ENCODE data around the gene LATS1.
"Not testable (repeated sequence)": the region's sequence is repeated elsewhere in the genome, so short reads cannot be mapped to it uniquely, and the experiment has no call there.

The LATS1 gene

DNA sequence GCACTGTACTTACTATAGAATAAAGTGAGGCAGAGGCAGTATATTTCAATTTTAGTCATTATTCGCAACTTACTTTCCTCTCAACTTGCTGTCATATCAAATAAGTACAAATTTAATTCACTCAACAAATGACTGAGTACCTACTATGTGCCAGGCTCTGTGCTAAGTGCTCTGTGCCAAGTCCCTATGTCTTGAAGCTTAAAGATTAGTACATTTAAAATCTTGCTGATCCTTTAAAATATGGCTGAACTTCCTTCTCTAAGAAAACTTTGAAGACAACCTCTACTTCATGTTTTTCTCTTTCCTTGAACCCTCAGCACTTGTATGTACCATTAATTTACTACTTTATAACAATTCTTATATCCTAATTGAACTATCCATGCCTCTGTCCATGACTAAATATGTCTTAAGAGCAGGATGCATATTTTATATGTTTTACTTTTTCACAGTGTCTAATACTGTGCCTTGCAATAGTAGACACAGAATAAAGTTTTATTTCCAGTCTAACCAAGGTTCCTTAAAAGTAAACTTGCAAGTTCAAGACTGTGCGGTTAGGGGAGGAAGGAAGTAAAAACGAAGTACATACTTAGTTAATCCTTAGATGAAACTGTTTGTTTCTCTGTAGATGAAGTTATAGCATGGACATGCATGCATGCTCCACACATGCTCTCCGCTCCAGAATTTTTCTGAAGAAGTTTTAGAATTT is 10.0 kb upstream of the LATS1 start:
- FAIRE-seq = no peak

DNA sequence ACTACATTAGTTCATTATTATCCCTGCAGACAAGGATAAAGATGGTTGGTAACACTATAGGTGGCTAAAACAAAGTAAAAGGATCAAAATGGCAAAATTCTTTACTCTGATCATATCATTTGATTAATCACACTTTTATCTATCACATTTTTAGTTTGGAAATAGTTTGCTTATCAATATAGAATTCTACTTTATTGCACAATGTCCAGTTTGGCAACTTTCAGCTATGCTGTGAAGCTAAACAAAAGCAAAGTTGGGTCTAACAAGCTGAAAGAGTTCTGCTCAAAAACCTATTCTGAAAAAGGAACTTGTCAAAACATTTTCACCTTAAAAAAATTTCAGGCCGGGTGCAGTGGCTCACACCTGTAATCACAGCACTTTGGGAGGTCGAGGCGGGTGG is 7.9 kb upstream of the LATS1 start:
- FAIRE-seq = no peak

DNA sequence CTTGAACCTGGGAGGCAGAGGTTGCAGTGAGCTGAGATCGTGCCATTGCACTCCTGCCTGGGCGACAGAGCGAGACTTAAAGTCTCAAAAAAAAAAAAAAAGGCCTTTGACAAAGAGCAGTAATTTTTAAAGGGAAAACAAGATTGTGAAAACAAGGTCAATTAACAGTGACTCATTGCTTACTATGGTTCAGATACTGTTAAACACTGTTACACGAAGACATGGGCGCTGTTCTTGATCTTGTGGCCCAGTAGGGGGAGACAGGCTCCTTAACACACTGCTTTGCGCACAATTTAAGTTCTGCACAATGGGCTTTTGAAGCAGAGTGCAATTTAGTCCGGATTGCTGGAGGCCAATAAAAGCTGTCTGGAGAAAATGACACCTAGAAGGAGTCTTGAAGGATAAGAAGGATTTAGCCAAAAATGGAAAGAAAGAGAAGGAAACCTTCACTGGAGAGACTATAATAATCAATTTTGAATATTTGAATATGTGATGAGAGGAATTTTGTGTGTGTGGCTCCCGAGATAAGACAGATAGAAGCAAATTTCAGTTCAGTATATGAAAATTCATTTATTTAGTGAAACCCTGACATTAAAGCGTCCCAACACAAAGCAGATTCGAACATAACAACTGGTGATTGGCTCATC is 6.0 kb upstream of the LATS1 start:
- FAIRE-seq = no peak

DNA sequence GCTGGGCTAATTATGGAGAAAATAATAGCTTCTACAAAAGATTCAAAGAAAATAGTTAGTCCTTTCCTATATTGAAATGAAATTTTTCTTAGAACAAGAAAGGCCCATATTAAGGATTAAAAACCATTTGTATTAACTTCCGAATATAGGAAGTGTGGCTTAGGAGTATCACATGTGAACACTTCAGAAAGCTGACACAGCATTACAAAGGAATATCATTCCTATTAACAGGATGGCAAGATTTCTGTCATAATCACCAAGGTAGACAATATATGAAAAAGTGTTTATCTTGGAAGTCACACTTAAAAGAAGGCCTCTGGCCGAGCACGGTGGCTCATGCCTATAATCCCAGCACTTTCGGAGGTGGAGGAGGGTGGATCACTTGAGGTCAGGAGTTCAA is 5.4 kb upstream of the LATS1 start:
- FAIRE-seq = no peak

DNA sequence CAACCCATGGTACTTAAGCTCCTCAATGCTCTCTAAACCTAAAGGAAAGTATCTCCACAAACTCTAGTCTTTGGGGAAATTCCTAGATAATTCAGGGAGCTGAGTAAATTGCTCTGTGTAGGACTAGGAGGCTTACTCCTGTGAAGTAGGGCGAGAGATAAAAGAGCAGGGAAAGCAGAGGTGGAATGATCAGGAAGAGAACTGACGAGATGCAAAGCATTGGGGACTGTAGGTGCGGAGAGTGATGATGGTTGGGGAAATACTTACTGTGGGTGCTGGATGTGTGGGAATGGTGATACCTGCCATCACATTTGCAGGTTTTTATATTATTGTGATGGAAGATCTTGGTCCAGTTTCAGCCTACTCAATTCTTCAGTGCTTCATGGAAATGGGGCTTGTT is 1.6 kb upstream of the LATS1 start:
- no peak for FAIRE-seq

DNA sequence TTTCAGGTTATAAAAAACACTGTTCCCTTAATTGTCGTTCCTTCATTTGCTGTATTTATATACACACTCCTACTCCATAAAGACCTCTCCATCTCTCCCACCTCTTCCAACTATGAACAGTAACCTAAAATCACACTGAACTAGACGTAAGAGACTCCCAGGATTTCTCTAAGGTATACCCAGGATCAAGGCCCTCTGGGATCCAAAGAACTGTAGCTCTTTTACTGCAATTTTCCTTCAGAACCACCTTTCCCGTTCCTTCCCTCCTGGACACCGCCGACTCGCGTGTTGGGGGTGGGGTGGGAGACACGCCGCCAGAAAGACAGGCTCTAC is 680 bp downstream of the LATS1 start:
- FAIRE-seq = no peak

DNA sequence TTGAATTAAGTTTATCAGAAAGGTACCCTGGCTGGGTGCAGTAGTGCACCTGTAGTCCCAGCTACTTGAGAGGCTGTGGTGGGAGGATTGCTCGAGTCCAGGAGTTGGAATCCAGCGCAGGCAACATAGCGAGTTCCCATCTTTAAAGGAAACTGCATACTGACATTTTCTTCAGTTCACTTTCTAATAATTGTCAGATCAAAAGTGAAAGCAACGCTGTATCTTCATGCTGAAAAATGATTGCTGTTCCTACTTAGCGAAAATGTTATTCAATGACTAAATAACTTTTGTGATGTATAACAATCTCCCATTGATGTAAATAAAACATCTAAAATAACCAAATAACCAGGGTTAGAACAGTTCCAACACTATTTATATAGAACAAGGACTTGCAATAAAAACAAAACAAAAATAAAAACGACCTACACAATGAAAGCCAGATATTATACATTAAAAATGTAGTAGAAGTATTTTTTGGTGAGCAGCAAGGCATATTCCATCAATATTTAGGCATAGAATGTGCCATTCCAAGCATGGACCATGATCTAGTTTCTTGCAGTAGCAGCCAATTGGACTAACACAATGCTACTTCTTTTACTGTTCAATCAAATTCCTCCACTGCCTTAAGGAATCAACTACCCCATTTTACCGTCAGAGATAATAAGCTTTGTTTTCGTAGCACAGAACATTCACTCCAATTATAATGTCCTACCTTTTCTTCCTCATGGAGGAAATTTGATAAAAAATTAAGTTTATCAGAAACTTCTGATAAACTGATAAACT is 1.5 kb downstream of the LATS1 start:
- no peak for FAIRE-seq

DNA sequence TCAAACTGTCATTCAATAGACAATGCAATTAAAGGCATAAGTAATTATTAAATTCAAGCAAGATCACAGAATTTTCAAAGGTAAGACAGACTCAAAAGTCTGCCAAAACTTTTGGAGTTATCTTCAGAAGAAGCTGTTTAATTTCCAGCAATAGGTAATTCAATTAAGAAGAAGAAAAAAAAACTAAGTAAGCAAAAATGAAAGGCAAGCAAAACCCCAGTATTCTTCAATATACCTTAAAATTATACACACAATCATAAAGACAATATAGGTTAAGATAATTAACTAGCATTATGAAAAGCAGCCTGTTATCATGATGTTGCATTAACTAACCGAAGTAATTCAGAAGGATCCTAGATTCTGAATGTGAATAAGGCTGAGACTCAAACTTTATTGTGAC is 3.5 kb downstream of the LATS1 start:
- no peak for FAIRE-seq

DNA sequence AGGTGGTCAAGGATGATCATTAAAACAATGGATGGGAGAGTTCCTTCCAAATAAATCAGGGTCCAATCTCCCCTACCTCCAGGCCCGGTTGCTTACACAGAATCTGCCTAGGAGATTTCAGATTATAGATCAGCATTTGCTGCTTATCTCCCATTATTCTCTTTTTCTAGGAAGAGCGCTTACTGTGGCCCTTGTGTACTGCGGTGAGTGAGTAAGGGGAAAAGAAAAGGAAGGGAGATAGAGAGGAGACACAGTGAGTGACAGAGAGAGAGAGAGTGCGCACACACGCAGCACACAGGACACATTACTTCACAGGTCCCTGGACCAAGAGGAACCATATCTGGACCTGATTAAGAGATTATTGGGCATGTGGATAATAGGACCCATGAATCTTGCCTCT is 6.2 kb downstream of the LATS1 start:
- FAIRE-seq = no peak

DNA sequence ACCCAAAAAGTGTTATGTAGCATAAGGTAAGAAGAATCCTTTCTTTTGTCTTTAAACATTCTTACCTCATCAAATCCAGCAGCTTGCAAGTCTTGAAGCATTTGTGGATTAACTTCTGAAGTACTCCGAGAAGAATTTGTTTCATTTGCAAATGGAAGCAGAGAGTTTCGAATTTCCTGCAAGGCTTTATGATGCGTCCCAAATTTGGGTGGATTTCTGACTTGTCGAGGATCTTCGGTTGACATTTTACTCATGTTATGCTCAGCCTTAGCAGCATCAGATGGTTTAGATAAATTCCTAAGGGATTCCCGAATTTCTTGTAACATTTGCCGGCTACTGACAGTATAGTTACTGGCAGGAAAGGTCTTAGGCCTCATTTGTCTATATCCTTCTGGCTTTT is 16.2 kb downstream of the LATS1 start:
- no peak for FAIRE-seq

DNA sequence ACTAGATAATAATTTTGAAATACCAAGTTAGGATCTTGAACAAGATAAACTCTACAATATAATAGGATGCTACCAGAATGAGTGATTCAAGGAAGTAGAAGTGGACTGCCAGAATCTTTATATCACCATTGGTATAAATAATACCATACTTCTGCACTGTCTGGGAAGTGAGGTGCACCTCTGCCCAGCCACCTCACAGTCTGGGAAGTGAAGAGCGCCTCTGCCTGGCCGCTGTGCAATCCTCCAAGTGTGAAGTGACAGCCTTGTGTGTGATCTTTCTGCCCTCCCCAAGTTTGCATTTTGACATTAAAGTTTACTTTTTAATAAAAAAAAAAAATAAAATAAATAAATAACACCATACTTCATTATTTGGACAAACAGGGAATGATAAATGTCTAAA is 18.8 kb downstream of the LATS1 start:
- no peak for FAIRE-seq

DNA sequence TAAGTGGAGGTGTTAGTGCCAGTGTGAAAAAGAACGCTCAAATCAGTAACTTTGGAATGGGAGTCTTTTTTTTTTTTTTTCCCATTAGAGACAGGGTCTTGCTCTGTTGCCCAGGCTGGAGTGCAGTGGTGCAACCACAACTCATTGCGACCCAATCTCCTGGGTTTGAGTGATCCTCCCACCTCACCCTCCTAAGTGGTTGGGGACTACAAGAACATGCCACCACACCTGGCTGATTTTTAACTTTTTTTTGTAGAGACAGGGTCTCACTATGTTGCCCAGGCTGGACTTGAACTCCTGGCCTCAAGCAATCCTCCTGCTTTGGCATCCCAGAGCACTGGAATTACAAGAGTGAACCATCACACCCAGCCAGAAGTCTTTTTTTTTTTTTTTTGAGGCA is 19.7 kb downstream of the LATS1 start:
- FAIRE-seq = no peak

DNA sequence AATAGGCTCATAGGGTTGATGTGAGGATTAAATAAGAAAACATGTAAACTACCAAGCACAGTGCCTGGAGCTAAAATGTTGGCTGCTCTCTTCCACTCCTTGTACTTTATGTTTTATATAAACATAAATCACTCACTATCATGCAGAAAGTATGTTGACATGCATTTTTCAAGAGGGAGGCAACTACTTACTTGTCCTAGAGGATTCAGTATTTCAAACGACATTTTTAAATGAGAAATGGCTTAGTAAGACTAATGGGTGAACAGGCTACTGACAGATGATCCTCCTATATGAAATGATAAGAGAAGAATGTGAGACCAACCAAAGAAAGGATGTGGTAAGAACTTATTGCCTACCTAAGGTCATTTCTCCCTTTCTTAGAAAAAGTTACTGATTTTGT is 21.0 kb downstream of the LATS1 start:
- no peak for FAIRE-seq

DNA sequence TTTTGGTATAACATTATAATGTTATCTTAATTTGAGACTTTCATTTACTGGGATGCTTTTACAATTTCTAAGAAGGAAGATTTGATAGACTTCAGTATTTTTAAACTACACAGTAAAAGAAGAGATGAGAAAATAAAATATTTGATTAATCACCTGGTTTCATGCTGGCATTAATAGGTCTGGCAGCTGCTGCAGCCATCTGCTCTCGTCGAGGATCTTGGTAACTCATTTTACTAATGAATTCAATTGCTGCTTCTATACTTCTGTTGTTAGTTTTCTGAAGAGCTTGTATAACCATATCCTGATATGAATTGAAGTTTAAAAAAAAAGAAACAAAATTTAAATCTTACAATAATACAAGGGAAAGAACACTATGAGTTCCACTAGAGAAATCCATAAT is 23.0 kb downstream of the LATS1 start:
- no peak for FAIRE-seq

DNA sequence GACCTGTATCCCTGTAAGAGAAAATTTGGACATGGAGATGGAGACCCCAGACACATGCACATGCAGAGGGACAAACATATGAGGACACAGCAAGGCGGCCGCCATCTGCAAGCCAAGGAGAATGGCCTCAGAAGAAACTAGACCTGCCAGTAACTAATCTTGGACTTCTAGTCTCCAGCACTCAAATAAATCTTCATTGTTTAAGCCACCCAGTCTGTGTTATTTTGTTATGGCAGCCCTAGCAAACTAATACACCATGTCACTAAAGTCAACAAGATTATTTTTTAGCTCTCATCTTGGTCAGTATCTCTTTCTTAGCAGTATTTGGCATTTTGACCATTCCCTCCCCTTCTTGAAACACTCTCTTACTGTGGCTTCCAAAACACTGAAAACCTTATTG is 26.7 kb downstream of the LATS1 start:
- no peak for FAIRE-seq

DNA sequence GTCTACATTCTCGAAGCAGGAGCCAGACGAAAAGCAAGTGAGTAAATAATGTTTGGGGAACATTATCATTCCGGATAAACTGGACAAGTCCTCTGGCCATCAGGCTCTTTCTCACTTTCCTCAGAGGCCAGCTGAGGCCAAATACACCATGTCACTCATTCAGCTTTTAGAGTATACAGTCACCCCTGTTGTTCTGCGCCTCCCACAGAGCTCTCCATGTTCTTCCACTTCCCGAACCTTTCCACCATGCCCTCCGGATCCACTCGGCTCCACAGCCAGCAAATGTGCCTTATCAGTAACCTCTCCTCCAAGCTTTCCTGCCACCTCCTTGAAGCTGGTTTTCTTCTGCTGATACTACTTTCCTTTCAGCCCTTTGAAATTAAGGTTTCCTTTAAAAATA is 31.7 kb downstream of the LATS1 start:
- no peak for FAIRE-seq

DNA sequence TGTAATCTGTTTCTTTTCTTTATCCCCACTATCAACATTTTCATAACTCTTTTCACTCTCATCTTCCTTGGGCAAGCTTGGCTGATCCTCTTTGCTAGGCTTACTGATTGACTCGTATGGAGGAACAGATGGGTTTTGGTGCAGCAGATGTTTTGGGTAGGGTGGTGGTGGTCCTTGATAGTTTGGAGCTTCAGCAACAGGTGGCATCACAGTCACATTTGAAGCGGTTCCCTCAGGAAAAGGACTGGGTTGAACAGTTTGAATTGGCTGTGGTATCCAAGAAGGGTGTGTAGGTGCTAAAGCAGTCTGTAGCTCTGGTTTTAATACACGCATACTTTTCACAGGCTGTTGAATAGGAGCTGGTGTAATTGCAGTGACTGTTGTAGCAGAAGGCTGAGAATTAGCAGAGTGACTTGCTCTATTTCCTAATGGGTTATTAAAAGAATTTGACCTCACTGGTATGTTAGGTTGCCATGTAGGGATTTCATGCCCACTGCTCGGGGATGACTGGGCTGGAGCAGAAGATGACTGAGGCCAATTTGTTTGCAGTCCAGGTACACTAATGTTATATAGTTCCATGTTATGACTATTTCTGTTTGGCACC is 34.5 kb downstream of the LATS1 start:
- no peak for FAIRE-seq

DNA sequence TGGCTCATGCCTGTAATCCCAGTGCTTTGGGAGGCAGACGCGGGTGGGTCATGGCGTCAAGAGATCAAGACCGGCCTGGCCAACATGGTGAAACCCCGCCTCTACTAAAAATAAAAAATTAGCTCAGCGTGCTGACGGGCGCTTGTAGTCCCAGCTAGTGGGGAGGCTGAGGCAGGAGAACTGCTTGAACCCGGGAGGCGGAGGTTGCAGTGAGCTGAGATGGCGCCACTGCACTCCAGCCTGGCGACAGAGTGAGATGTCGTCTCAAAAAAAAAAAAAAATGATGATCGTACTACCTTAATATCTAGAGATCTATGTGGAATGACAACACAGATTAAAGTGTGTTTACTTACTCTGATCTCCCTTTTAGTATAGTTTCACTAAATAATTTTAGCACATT is 36.1 kb downstream of the LATS1 start:
- not testable (repeated sequence) for FAIRE-seq

DNA sequence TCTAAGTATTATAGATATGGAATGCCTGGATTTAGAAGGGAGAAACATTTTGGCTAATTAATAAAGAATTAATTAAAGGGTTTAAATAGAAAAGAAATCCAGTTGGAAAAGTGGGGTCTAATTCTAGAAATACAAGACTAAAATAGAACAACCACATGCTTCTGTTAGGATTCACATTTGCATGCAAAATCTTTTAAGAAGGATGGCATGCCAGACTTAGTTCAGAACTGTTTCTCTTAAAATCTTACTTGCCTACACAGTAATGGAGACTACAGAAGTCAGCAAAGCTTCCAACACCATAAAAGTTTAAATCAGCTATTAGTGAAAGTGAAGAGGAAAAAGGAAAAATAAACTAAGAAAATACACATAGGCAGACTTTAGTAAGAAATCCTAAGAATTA is 36.7 kb downstream of the LATS1 start:
- peak; percentile 31 for FAIRE-seq

DNA sequence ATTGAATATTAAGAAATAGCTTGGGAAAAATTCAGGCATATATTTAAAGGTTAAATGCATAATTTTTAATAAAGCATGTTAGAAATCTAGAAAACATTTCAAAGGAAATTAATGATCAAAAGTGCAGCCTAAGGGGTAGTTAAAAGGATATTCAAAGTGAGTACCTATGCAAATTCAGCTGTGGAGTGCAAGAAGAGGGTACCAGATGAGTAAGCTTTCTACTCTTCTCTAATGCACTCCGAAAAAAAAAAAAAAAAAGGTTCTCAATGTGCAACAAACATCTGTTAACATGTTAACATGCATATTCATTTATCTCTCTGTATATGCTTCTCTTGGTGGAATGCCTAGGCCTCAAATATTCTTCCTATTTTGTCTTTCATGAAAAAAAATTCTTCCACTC is 37.4 kb downstream of the LATS1 start:
- FAIRE-seq = no peak

DNA sequence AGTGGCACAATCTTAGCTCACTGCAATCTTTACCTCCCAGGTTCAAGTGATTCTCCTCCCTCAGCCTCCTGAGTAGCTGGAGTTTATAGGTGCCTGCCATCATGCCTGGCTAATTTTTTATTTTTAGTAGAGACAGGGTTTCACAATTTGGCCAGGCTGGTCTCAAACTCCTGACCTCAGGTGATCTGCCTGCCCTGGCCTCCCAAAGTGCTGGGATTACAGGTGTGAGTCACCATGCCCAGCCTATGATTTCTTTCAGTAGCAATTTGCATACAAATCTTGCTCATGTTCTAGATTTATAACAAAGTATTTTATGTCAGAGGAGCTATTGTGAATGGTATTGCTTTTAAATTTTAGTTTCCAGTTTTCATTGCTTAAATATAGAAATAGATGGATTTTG is 45.6 kb downstream of the LATS1 start:
- not testable (repeated sequence) for FAIRE-seq

DNA sequence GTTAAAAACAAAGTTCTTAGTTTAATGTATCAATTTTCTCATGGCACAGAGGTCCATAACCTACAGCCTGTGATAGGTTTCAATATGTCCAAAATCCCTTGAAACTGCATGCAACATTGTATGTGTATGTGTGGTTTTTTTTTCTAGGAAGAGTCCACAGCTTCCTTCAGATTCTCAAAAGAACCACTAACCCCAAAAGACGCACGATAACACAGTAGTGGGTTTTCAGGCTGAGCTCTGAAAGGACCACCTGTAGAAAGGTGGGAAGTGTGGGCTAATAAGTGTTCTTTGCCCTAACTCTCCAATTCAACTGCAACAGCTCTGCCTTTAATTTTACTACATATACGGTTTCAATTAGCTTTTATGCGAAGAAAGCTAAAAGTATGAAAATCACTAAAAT is 57.9 kb downstream of the LATS1 start:
- FAIRE-seq = no peak

DNA sequence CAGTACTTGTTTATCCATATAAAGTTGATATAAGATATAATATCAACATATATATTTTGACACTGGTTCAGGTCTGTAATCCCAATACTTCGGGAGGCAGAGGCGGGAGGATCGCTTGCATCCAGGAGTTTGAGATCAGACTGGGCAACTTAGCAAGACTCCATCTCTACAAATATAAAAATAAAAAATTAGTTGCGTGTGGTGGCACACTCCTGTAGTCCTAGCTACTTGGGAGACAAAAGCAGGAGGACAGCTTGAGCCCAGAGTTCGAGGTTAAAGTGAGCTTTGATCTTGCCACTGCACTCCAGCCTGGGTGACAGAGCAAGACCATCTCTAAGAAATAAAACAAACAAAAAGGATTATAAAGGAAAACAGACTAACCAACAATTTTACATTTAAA is 60.5 kb downstream of the LATS1 start:
- no peak for FAIRE-seq

DNA sequence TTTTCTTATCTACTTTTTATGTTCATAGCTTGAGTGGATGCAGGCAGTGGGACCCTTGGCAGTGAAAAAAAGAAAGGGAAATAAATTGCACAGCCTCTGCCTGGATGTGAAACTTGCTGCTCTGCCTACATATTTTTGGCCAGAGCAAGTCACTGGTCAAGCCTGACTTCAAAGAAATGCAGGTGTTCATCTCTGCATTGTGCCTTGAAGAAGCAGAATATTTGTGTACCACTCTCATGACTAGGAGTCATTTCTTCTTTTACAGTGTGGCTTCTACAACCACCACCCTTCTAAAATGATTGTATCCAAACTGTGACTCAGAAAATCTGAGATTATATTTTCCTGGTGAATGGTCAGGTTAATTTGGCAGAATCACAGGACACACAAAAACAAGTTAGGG is 66.8 kb downstream of the LATS1 start:
- FAIRE-seq = no peak
